ENCODE data around the gene BEST1.

Gene BEST1

GRCh38 chr11:61916737-61917333 lies 33.3 kb upstream of the BEST1 start:
- DNase-seq (ENCODE audit: low spot score) = no peak

- DNase-seq (ENCODE audit: low spot score) = peak; percentile 41
Measured at GRCh38 chr11:61917334-61918109, 32.6 kb upstream of the BEST1 start, which contains the start of gene RAB3IL1. RAB3IL1 (minus strand) TSS chr11:61917566; CDS start chr11:61917367, 199 bp downstream.

GRCh38 chr11:61918251-61918937 lies 31.8 kb upstream of the BEST1 start:
- DNase-seq (ENCODE audit: low spot score) = no peak

- no peak for DNase-seq (ENCODE audit: low spot score)
Measured at GRCh38 chr11:61918938-61919704, 31.0 kb upstream of the BEST1 start.

GRCh38 chr11:61919705-61920631 lies 30.2 kb upstream of the BEST1 start:
- no peak for DNase-seq (ENCODE audit: low spot score)

- DNase-seq (ENCODE audit: low spot score) = no peak
Measured at GRCh38 chr11:61921446-61921845, 28.7 kb upstream of the BEST1 start.

GRCh38 chr11:61922539-61922938 lies 27.6 kb upstream of the BEST1 start:
- peak; percentile 35 for DNase-seq (ENCODE audit: low spot score)

- DNase-seq (ENCODE audit: low spot score) = no peak
Measured at GRCh38 chr11:61923166-61924063, 26.7 kb upstream of the BEST1 start.

- DNase-seq (ENCODE audit: low spot score) = no peak
Measured at GRCh38 chr11:61924064-61924455, 26.1 kb upstream of the BEST1 start.

- no peak for DNase-seq (ENCODE audit: low spot score)
Measured at GRCh38 chr11:61925736-61926135, 24.4 kb upstream of the BEST1 start.

GRCh38 chr11:61926235-61926634 lies 23.9 kb upstream of the BEST1 start:
- DNase-seq (ENCODE audit: low spot score) = no peak

GRCh38 chr11:61927501-61927900 lies 22.6 kb upstream of the BEST1 start:
- no peak for DNase-seq (ENCODE audit: low spot score)

- no peak for DNase-seq (ENCODE audit: low spot score)
Measured at GRCh38 chr11:61928606-61929005, 21.5 kb upstream of the BEST1 start.

GRCh38 chr11:61930933-61931332 lies 19.2 kb upstream of the BEST1 start:
- no peak for DNase-seq (ENCODE audit: low spot score)

- no peak for DNase-seq (ENCODE audit: low spot score)
Measured at GRCh38 chr11:61935861-61936260, 14.3 kb upstream of the BEST1 start.

- DNase-seq (ENCODE audit: low spot score) = no peak
Measured at GRCh38 chr11:61940466-61940865, 9.7 kb upstream of the BEST1 start.

- no peak for DNase-seq (ENCODE audit: low spot score)
Measured at GRCh38 chr11:61945191-61945590, 5.0 kb upstream of the BEST1 start.

- DNase-seq (ENCODE audit: low spot score) = no peak
Measured at GRCh38 chr11:61946894-61947293, 3.3 kb upstream of the BEST1 start.

GRCh38 chr11:61947486-61948210 lies 2.5 kb upstream of the BEST1 start:
- peak; percentile 93 for DNase-seq (ENCODE audit: low spot score)
